Measurements from ENCODE around the gene SWSAP1.
"Not testable (repeated sequence)": the region's sequence is repeated elsewhere in the genome, so short reads cannot be mapped to it uniquely, and the experiment has no call there.

Gene SWSAP1

DNA sequence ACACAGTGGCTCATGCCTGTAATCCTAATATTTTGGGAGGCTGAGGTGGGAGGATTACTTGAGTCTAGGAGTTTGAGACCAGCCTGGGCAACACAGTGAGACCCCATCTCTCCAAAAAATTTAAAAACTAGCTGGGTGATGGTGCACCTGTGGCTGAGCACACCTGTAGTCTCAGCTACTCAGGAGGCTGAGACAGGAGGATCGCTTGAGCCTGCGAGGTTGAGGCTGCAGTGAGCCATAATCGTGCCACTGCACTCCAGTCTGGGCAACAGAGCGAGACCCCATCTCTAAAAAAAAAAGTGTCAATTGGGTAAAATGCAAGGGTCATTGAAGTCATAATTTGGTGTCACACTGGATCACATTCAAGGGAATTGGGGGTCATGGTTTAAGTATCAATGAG is 20.4 kb upstream of the SWSAP1 start:
- FAIRE-seq; DNase-seq (ENCODE audit: insufficient read length, low spot score): not testable (repeated sequence)

DNA sequence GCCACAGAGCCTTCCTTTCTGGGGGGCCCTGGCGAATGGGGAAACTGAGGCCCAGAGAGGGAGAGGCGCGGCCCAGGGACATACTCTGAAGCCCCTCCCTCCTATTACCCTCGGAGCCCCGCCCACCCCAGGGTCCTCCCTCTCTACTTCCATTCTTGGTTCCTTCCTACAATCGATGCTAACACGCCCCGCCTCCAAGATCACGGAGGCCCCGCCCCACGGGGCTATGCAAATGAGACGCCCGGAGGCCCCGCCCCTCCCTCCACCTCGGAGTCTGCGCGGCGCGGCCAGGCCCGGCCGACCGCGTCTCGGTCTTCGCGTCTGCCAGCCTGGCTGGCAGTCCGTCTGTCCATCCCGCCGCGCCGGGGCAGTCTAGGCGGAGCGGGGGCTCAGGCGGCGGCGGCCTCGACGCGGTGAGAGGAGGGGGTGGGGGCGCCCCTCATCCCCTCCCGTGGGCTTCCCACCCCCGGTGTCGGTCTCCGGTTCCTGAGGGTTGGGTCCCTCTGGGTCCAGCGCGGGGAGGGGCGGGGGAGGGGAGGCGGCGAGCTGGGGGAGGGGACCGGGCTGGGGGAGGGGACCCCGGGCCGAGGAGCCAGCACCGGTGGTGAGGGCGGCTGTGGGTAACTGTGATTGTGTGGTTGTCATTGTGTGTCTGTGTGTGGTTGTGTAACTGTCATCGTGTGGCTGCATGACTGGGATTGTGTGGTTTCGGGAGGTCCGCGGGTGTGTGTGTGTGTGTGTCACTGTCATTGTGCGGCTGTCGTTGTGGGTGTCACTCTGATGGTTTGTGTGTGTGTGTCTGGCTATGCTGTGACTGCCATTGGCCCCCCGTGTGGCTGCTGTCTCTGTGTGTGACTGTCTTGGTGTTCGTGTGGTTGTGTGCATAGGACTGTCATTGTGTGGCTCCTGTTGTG is 19.0 kb upstream of the SWSAP1 start, which contains the start of gene PLPPR2:
PLPPR2 (plus strand) TSS at position 273 of the 914 bp plus-strand sequence. CDS start 2,242 bp downstream, outside the sequence.
- peak; percentile 95 for FAIRE-seq
- DNase-seq (ENCODE audit: insufficient read length, low spot score), result peak; percentile 83

DNA sequence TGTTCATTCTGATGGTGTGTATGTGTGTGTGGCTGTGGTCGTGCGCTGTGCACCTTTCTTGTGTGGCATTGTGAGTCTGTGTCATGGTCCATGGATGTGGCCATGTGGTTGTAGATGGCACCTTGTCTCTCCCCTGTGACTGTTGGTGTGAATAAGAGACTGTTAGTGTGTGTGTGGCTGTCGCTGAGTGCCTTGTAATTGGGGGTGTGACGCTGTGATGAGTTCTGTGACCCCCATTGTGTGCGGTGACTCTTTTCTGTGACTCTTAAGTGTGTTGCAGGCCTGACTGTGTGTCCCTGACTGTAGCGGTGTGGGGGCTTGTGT is 18.4 kb upstream of the SWSAP1 start:
- DNase-seq (ENCODE audit: insufficient read length, low spot score), result no peak
- FAIRE-seq, result no peak

DNA sequence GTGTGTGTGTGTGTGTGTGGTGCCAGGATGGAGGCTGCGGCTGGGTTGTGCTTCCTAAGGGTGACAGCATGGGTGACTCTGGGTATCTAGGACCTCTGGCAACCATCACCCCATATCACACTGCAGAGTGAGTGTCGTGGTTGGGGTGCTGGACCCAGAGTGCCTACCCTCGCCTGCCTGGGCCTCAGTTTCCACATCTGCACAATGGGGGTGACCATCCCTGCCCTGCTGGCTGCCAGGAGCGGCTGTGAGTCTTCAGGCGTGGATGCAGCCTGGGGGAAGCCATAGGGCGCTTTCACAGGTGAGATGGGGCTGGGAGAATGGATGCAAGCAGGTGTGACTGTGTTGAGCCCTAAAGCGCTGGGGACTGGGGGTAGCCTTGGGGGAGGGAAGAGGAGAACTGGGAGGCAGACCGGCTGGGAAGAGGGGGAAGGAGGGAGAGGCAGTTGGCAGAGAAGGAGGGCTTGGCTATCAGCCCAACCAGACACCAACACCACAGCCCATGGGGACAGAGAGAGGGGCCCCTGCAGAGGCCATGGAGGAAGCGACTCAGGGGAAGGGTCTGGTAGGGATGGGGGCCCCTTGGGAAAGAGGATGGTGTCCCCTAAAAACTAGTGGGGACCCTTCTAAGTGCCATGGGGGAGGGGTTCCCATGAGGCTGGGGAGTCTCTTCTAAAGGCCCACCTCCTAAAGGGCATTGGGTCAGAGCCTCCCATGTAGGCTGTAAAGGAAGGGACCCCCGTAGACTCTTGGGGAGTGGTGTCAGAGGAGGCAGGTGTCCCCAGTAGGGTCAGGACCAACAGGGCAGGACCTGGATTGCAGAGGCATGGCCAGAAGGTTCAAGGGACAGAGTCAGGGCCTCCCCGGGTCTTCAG is 17.6 kb upstream of the SWSAP1 start:
- DNase-seq (ENCODE audit: insufficient read length, low spot score) (no peak), FAIRE-seq (no peak)

DNA sequence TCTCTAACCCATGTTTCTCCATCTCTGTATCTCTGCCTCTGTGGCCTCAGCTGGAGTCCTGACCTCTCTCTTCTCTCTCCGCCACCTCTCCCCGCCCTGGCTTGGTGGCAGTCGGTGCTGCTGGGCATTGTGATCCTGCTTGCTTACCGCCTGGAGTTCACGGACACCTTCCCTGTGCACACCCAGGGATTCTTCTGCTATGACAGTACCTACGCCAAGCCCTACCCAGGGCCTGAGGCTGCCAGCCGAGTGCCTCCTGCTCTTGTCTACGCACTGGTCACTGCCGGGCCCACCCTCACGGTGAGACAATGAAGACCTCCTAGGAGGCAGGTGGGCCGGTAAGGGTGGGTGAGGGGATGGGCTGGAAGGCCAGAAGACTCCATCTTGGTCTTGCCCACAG is 15.0 kb upstream of the SWSAP1 start:
- FAIRE-seq, result no peak
- no peak for DNase-seq (ENCODE audit: insufficient read length, low spot score)

DNA sequence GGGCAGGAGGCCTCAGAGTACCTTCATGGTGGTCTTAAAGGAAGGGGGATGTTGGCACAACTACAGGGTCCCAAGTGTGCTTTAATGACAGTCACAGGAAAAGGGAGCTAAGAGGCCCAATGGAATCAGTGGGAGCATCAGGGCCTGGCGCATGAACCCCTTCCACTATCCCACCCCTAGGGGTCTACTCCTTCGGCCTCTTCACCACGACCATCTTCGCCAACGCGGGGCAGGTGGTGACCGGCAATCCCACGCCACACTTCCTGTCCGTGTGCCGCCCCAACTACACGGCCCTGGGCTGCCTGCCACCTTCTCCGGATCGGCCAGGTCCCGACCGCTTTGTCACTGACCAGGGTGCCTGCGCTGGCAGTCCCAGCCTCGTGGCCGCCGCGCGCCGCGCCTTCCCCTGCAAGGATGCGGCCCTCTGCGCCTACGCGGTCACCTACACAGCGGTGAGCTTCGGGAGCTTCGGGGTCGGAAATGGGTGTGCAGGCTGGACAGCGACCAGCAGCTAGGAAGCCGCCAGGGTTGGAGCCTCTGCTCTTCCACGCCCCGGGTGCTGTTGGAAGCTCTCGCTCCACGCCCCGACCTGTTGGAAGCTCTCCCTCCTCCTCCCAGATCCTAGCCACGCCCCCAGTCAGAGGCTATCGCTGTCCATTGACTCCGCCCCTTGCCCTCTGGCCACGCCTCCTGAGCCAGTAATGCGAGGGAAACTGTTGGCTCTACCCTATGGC is 13.3 kb upstream of the SWSAP1 start:
- no peak for FAIRE-seq
- DNase-seq (ENCODE audit: insufficient read length, low spot score), result no peak

DNA sequence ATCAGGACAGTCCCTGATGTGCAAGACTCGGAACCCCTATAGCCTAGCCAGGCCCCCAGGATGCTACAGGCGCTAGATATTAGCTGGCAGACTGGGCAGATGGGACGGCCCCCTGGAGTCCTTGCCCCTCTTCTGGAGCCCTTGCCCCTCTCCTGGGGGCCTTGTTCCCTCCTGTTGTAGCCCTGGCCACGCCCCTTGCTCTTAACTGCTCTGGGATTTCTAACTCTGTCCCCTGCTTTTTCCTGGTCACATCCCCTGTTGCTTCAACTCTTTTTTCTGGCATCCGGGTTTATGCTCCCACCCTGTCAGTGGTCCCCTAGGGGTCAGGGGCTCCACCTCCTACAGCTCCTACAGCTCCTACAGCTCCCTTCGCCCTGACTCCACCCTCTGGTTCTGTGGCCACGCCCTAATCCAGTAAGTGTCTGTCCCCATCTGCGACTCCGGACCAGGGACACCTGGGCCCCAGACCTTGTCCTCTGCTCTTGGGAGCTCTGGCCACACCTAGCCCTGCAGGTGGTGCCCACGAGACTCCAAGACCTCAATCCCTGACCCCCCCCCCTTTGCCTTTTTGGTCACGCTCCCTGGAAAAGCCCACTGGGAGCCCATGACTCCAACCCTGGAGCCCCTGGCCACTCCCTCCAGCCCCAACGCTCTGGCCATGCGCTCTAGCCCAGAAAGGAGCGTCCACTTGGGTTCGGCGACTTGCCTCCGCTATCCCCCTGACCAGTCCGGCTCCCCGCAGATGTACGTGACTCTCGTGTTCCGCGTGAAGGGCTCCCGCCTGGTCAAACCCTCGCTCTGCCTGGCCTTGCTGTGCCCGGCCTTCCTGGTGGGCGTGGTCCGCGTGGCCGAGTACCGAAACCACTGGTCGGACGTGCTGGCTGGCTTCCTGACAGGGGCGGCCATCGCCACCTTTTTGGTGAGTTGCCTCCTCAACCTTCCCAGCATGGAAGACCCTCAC is 12.4 kb upstream of the SWSAP1 start:
- peak; percentile 13 for FAIRE-seq
- DNase-seq (ENCODE audit: insufficient read length, low spot score), result no peak

DNA sequence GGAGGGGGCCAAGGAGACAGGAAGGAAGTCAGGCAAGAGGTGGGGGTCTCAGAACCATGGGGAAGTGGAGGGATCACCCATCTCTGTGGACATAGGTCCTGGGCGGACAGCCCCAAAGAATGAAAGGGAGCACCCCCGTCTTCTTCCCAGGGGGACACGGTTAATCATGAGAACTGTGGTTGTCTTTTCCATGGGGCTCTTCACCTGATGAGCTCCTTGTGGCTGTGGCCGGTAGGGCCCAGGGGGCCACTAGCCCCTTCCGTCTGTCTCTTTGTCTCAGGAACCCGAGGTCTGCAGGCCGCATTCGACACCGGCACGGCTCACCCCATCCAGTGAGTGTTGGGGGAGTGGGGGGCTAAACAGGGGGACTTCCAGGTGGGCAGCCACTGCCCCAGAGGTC is 10.6 kb upstream of the SWSAP1 start:
- no peak for FAIRE-seq

DNA sequence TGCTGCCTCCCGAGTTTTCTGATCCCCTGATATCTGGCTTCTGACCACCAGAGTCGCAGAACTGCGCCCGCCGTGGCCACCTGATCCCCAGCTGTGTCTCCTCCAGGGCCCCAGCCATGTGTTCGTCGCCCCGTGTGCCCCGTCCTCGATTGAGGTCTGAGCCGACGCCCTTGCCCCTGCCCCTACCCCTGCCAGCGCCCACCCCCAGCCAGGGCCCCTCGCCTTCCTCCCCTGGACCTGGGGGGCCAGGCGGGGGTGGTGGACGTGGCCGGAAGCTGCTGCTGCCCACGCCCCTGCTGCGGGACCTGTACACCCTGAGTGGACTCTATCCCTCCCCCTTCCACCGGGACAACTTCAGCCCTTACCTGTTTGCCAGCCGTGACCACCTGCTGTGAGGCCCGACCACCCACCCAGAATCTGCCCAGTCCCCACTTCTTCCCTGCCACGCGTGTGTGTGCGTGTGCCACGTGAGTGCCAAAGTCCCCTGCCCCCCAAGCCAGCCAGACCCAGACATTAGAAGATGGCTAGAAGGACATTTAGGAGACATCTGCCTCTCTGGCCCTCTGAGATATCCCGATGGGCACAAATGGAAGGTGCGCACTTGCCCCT is 10.1 kb upstream of the SWSAP1 start:
- FAIRE-seq (no peak), DNase-seq (ENCODE audit: insufficient read length, low spot score) (no peak)

More for the DNA sequence above, 10.6 kb upstream of the SWSAP1 start:
- no peak for DNase-seq (ENCODE audit: insufficient read length, low spot score)

DNA sequence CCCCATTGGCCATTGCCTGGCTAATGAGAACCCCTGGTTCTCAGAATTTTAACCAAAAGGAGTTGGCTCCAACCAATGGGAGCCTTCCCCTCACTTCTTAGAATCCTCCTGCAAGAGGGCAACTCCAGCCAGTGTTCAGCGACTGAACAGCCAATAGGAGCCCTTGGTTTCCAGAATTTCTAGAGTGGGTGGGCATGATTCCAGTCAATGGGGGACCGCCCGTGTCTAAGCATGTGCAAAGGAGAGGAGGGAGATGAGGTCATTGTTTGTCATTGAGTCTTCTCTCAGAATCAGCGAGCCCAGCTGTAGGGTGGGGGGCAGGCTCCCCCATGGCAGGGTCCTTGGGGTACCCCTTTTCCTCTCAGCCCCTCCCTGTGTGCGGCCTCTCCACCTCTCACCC is 9.5 kb upstream of the SWSAP1 start:
- FAIRE-seq (no peak), DNase-seq (ENCODE audit: insufficient read length, low spot score) (no peak)

DNA sequence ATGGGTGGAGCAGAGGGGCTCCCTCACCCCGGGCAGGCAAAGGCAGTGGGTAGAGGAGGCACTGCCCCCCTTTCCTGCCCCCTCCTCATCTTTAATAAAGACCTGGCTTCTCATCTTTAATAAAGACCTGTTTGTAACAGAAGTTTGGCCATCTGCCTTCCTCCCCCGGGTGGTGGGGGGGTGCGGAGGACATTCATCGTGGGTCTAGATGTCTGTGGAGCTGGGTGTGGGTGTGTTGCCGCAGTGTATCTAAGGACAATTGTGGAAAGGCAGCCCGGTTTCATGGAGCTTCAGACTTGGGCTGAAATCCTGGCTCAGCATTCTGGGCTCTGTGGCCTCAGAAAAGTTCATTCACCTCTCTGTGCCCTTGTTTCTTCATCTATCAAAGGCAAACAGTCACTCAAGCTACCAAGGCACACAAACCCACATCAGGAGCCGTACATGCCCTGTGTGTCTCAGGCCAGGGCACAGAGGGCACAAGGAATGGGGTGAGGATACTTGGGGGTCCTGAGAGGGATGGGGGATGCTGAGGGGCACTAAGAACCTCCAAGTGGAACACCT is 8.8 kb upstream of the SWSAP1 start:
- DNase-seq (ENCODE audit: insufficient read length, low spot score), result no peak

DNA sequence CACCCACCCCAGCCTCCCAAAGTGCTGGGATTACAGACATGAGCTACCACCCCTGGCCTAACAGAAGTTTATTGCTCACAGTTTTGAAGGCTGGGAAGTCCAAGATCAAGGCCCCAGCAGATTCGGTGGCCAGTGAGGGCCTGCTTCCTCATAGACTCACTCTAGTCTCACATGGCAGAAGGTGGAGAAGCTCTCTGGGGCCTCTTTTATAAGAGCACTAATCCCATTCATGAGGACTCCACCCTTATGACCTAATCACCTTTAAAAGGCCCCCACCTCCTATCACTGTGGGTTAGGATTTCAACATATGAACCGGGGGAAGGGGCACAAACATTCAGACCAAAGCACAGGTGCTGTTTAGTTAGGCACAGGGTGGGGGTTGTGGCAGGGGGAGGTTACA is 6.9 kb upstream of the SWSAP1 start:
- DNase-seq (ENCODE audit: insufficient read length, low spot score), result no peak
- FAIRE-seq, result no peak

More for the DNA sequence above, 8.8 kb upstream of the SWSAP1 start:
- FAIRE-seq, result no peak

DNA sequence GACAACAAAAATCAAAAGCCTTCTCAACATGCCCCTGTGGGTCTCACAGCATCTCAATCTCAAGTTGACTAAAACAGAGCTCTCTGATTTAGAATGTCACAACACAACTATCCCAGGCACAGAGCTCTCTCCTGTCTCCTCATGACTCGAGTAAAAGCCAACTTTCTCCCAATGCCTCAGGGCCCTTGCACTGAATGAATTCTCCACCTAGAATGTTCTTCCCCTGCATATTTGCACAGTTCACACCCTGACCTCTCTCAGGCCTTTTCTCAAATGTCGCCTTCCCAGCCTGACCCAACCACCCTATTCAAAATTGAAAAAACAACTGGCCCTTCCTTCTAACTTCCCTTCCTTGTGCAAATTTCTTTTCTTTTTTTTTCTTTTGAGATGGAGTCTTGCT is 3.7 kb upstream of the SWSAP1 start:
- no peak for DNase-seq (ENCODE audit: insufficient read length, low spot score)
- no peak for FAIRE-seq

DNA sequence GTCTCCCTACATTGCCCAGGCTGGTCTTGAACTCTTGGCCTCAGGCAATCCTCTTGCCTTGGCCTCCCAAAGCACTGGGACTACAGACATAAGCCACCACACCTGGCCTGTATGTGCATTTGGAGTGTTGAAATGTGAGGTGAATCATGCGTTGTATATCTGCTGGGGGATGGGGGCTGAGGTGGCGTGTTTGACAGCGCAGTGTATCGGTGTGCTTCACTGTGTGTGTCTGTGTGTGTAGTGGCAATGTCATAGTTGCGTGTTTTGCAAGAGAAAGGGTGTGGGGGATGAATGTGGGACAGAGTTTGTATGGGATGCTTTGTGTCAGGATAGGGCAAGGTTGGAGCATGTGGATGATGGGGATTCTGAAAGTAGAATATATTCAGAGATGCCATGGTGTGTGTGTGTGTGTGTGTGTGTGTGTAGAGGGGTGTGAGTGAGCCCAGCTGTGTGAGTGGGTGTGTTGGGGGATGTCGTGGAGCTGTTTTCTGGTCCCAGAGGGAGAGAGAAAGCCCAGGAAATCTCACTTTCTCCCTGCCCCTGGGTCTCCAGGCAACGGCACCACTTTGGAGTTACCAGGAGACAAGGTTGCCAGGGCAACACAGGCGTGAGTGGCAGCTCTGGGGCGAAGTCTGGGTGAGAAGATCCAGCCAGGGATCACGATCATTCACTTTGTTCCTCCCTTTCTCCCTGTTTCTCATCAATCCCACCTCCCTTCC is 1.1 kb upstream of the SWSAP1 start:
- DNase-seq (ENCODE audit: insufficient read length, low spot score) (no peak), FAIRE-seq (no peak)

DNA sequence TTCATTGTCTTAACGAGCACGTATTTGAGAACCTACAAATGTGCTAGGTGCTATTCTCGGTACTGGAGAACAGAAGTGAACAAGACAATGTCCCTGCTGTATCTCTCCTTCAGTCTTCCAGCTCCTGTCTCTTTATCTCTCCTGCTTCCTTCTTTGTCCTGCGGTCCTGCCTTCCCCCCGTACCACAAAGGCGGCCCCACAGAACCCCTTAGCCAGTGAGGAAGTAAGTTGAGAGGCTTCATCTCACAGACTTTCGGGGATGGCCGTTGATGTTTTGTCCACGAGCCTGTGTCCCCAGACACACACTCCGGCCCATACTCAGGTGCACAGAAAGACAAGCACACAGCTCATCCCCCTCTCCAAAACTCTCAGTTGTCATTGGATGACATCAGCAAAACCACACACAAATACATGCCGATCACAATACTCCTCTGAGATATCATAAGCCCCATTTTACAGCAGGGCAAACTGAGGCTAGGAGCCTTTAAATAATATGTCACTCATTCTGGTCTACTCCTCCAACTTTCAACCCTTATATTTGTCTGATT is 507 bp upstream of the SWSAP1 start:
- DNase-seq (ENCODE audit: insufficient read length, low spot score) (no peak), FAIRE-seq (no peak)

DNA sequence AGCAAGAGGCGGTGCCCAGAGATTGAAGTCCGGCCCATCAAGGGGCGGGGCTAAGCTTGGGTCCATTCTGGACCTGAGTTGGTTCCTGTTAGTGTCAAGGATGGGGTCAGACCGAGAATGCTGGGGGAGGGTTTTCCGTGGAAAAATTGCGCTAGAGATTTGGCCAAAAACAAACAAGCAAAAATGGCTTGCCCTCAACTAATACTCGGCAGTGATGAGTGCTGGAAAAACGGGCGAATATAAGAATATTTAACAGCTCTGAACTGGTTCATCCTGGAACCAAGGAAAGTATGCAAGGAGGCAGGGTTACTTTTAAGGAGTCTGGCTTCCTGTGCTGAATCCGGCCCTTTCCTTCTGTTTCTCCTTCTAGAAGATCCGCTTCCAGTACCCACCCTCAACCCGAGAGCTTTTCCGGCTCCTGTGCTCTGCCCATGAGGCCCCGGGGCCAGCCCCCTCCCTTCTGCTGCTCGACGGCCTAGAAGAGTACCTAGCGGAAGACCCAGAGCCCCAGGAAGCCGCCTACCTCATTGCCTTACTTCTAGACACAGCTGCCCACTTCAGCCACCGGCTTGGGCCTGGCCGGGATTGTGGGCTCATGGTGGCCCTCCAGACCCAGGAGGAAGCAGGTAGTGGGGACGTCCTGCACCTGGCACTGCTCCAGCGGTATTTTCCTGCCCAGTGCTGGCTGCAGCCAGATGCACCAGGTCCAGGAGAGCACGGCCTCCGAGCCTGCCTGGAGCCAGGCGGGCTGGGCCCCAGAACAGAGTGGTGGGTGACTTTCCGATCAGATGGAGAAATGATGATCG is 880 bp downstream of the SWSAP1 start:
- DNase-seq (ENCODE audit: insufficient read length, low spot score) (no peak), FAIRE-seq (peak; percentile 69)

DNA sequence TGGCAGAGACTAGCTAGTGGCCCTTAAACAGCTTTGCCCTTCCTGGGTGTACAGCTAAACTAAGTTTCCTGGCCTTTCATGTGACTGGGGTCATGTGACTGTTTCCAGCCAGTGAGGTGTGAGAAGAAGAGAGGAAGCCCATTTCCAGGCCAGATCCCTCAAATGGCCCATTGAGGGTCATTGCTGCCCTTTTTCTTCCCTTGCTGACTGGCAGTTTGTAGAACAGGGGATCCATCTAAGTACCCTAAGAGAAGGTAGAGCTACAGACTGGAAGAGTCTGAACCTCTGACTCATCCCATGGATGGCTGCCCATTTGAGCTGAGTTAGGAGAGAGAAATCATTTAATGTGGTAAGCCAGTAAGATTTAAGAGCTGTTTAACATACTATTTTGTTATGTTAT is 2.8 kb downstream of the SWSAP1 start:
- FAIRE-seq, result no peak
- DNase-seq (ENCODE audit: insufficient read length, low spot score), result no peak

All from HTR-8/SVneo (cell line).